Measurements from ENCODE around the gene NPEPL1.
A peak's percentile ranks its signal among the peaks of the same experiment; 100 is the strongest.

- TF ChIP-seq CTCF (optimal IDR thresholded peaks at IDR 0.05 in 1 of 3, IDR thresholded peaks at IDR 0.05 in 1 of 3, conservative IDR thresholded peaks at IDR 0.05 in 1 of 3; ENCODE audit: extremely low read depth in 1 of 3, insufficient read depth in 2 of 3, low read length in 3 of 3) = peak; percentile 29 to 58 (median 48)
- no peak for TF ChIP-seq EZH2 (IDR thresholded peaks at IDR 0.05; ENCODE audit: low read length)
These were observed 41.6 kb upstream of the NPEPL1 start, which contains the start of gene STX16 for GRCh38 chr20:58650776-58651558.
